Fibroblast of villous mesenchyme (primary cell): ENCODE results near the gene LTA. TPM values are rescaled to one million over a fixed set of nuclear protein-coding genes. Genes with fewer than 3 reads are reported as not detected.
A peak's percentile ranks its signal among the peaks of the same experiment; 100 is the strongest.

Source experiments
- DNase-seq: peaks from one replicate; pipeline ENCODE4 v3.0.0-alpha.2; 2010; ENCODE audit warnings: low read depth
- H3K4me3 ChIP-seq: 2 replicates; pipeline ENCODE4 v1.5.1; 2011; ENCODE audit warnings: low read depth, mild to moderate bottlenecking, low read length
- total RNA-seq: library from RNA; depleted of rRNA; stranded (reverse); fragments of >200 nt; gene quantifications from 2 replicates; pipeline ENCODE4 v1.2.3, GENCODE V29; 2012
- TF ChIP-seq, protein P1 (sequence below): IDR thresholded peaks from 2 replicates; pipeline ENCODE4 v1.5.1; 2012; ENCODE audit warnings: low read depth, mild to moderate bottlenecking, low read length; ENCODE audit not compliant: insufficient read depth

LTA gene
- total RNA-seq, 1 donor, result not detected

GRCh38 chr6:31534011-31534410 lies 38.1 kb upstream of the LTA start:
- DNase-seq, result no peak
- TF ChIP-seq, protein P1, sequence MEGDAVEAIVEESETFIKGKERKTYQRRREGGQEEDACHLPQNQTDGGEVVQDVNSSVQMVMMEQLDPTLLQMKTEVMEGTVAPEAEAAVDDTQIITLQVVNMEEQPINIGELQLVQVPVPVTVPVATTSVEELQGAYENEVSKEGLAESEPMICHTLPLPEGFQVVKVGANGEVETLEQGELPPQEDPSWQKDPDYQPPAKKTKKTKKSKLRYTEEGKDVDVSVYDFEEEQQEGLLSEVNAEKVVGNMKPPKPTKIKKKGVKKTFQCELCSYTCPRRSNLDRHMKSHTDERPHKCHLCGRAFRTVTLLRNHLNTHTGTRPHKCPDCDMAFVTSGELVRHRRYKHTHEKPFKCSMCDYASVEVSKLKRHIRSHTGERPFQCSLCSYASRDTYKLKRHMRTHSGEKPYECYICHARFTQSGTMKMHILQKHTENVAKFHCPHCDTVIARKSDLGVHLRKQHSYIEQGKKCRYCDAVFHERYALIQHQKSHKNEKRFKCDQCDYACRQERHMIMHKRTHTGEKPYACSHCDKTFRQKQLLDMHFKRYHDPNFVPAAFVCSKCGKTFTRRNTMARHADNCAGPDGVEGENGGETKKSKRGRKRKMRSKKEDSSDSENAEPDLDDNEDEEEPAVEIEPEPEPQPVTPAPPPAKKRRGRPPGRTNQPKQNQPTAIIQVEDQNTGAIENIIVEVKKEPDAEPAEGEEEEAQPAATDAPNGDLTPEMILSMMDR, result no peak
- H3K4me3 ChIP-seq, result no peak overlapping the region

GRCh38 chr6:31534521-31535040 lies 37.5 kb upstream of the LTA start:
- H3K4me3 ChIP-seq, result no peak overlapping the region
- no peak for DNase-seq
- TF ChIP-seq, protein P1, result no peak

DNA sequence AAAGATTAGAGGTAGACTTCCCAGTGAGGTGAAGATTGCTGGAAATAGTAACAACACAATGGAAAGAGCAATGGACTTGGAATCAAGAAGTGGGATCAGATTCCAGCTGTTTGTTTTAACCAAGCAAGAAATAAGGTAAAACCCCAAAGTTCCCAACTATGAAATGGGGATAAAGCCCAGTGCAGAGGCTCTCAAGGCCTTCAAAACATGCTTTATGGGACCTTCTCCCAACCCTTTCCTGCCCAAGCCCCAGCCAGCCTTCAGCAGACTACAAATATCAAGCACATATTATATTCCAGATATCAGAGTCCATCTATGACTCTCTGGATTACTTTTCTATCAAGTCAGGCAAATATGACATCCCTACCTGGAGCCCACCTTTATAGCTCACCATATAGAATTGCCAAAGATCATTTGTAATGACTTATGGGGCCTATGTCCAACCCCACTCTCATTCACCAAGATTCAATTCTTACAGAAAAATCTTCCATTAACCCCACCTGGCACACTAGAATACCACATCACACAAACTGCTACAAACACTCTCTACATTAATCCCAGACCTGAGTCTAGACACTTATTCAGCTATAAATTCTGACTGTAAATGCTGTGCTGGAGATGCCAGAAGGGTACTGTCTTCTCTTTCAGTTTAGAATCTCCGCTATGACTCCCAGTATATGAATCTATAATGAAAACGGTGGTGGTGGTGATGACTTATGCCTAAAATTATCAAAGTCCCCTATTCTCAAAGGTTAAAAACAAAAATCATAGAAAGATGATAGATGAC lies 36.4 kb upstream of the LTA start:
- no peak overlapping the region for H3K4me3 ChIP-seq
- TF ChIP-seq, protein P1, result no peak
- DNase-seq, result no peak

GRCh38 chr6:31538805-31539400 lies 33.2 kb upstream of the LTA start:
- TF ChIP-seq, protein P1, result no peak
- H3K4me3 ChIP-seq, result peak overlapping the region; percentile 73
- DNase-seq, result no peak

GRCh38 chr6:31540640-31541039 lies 31.4 kb upstream of the LTA start:
- H3K4me3 ChIP-seq, result peak overlapping the region; percentile 73
- DNase-seq, result no peak
- TF ChIP-seq, protein P1, result no peak

DNA sequence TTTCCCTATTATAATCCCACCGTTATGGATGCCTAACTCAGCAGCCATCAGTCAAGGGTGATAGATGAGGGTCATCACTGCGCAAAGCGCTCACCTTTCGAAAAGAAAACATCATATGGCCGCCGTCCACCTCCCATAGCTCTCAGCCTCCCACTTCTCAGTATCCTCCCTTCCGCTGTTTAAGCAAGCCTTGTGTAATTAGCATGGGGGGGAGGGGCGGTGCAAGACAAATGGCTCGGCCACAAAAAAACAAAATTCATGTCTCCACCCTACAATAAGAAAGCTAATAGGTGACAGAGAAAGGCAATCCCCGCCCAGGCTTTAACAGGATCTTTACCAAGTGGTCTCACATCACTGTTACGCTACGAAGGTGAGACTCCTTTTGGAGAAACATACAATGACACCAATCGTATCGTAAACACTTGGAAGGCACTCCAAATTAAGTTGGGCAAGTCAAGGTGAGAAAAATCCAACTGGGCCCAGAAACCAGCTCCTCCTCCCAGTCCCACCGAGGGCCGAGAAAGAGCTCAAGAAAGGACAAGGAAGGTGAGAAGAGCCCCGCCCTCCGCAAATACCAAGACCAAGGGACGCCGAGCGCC lies 30.9 kb upstream of the LTA start:
- TF ChIP-seq, protein P1, result no peak
- DNase-seq, result peak; percentile 76
- H3K4me3 ChIP-seq, result peak overlapping the region; percentile 73
